T-helper 1 cell treated with Interleukin-12 subunit alpha and Interleukin-12 subunit beta and Interleukin-4 antibody, amounts not matched to agents 30 μg/mL and 1 μg/mL, for 36 hours (primary cell): Measurements from ENCODE around the gene PRPF40A.

Experiments
- H3K27ac Mint-ChIP-seq: one replicate; pipeline ENCODE4 v1.8.0; 2021; ENCODE audit warnings: mild to moderate bottlenecking, mixed read lengths
- H3K27me3 Mint-ChIP-seq: one replicate; pipeline ENCODE4 v1.8.0; 2021; ENCODE audit warnings: low read depth, mixed read lengths
- H3K36me3 Mint-ChIP-seq: one replicate; pipeline ENCODE4 v1.8.0; 2021; ENCODE audit warnings: low read depth, mixed read lengths
- H3K4me1 Mint-ChIP-seq: one replicate; pipeline ENCODE4 v1.8.0; 2021; ENCODE audit warnings: low read depth, mixed read lengths
- H3K4me3 Mint-ChIP-seq: one replicate; pipeline ENCODE4 v1.8.0; 2021; ENCODE audit warnings: mild to moderate bottlenecking, moderate library complexity, mixed read lengths
- H3K9me3 Mint-ChIP-seq: one replicate; pipeline ENCODE4 v1.8.0; 2021; ENCODE audit warnings: mixed read lengths

The PRPF40A gene

GRCh38 chr2:152626911-152627339 is 90.3 kb downstream of the PRPF40A start:
- Mint-ChIP-seq H3K27ac (no peak overlapping the region), H3K27me3 (peaks cover 4% of the 10 kb centered on the region), H3K4me3 (no peak overlapping the region), H3K9me3 (no peaks in the 10 kb centered on the region), H3K4me1 (peaks cover 11% of the 10 kb centered on the region), H3K36me3 (no peaks in the 10 kb centered on the region)

DNA sequence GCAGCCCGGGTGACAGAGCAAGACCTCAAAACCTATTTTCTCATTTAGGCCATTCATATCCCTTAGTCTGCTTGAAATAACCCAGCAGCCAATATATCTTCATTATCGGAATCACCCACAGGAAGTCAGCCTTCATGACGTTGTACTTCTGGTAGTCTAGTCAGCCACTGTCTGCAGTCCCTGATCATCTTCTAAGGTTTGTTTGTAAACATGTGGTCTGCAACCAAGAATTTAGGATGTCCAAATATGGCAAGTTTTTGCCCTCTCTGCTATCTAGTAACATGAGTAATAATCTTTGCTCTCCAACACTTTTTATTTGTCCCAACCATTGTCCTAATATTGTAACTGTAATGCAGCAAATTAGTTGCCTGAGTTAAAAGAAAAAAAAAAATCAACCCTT is 92.5 kb downstream of the PRPF40A start:
- Mint-ChIP-seq H3K4me1 (peaks cover 9% of the 10 kb centered on the region), H3K9me3 (no peaks in the 10 kb centered on the region), H3K27ac (no peak overlapping the region), H3K4me3 (no peak overlapping the region), H3K27me3 (peaks cover 4% of the 10 kb centered on the region), H3K36me3 (no peaks in the 10 kb centered on the region)

DNA sequence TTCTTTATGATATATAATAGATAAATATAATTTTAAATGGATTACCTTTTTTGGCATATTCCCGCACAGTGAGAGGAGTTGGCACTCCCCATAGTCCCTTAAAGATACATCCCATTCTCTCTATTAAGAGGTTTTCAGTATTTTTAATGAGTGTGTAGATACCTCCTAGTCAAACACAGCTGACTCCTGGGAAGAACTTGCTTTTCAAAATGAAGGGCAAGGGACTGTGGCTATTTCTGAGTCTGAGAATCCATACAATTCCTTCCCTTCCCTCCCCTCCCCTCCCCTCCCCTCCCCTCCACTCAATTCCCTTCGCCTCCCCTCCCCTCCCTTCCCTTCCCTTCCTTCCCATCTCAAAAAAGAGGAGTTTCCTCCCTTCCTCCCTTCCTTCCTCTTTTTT is 93.5 kb downstream of the PRPF40A start:
- H3K9me3 Mint-ChIP-seq, result no peaks in the 10 kb centered on the region
- H3K4me3 Mint-ChIP-seq, result no peak overlapping the region
- H3K27ac Mint-ChIP-seq, result no peak overlapping the region
- no peaks in the 10 kb centered on the region for H3K36me3 Mint-ChIP-seq
- H3K4me1 Mint-ChIP-seq, result peaks cover under 1% of the 10 kb centered on the region
- peaks cover 4% of the 10 kb centered on the region for H3K27me3 Mint-ChIP-seq

DNA sequence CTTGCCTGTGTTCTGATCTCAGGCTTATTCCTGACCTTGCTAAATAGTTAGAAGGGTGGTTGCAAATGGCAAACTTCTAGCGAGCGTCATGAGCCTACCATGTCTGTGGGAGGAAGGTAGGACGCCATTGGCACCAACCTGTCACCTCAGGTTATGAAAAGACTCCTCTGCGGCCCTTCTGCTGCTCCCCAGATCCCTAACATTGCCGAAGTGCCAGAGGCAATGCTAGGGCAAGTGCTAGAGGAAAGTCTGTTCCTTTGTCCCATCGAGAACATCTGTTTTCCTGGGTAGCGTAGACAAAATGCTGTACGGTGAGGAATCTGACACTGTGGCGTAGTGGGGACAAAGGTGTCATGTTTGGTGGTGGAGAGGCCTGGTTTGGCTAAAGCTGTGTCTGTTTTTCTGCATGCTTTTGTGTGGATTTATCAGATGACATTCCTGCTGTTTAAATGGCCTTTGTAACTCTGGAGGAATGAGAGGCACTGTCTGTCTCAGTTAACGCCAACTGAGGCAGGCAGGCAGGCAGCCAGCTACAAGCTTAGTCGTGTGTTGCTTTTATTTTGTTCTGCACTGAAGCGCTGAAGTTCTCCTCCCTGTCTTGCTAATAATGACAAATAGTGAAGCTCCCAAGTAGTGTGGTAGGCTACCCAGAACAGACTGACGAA is 94.1 kb downstream of the PRPF40A start:
- H3K27ac Mint-ChIP-seq, result no peak overlapping the region
- H3K36me3 Mint-ChIP-seq, result no peaks in the 10 kb centered on the region
- H3K4me1 Mint-ChIP-seq, result no peaks in the 10 kb centered on the region
- no peaks in the 10 kb centered on the region for H3K9me3 Mint-ChIP-seq
- no peak overlapping the region for H3K4me3 Mint-ChIP-seq
- H3K27me3 Mint-ChIP-seq, result peaks cover 4% of the 10 kb centered on the region

GRCh38 chr2:152622219-152622618 is 95.0 kb downstream of the PRPF40A start:
- Mint-ChIP-seq H3K27ac (no peak overlapping the region), H3K4me1 (no peaks in the 10 kb centered on the region), H3K36me3 (no peaks in the 10 kb centered on the region), H3K9me3 (no peaks in the 10 kb centered on the region), H3K4me3 (no peak overlapping the region), H3K27me3 (no peaks in the 10 kb centered on the region)

DNA sequence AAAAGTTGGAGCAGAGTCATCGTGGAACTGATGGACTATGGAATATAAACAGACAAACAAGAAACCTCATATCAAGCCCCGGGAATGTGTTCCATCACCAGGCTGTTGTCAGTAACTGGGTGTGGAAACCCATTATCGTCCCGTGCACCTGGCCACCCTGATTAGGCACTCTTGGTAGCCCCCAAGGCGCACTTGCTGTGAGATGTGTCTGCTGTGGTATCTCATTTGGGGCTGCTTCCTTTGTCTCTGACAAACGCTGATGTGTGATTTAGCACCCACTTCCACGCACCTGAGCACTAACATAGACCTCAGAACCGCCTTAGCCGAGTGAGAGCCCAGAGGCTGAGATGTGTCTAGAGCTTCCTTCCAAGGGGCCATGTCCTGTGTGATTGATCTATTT is 96.3 kb downstream of the PRPF40A start:
- H3K9me3 Mint-ChIP-seq, result no peaks in the 10 kb centered on the region
- H3K27me3 Mint-ChIP-seq, result no peaks in the 10 kb centered on the region
- H3K36me3 Mint-ChIP-seq, result no peaks in the 10 kb centered on the region
- H3K4me3 Mint-ChIP-seq, result no peak overlapping the region
- no peaks in the 10 kb centered on the region for H3K4me1 Mint-ChIP-seq
- no peak overlapping the region for H3K27ac Mint-ChIP-seq

GRCh38 chr2:152620208-152620607 is 97.1 kb downstream of the PRPF40A start:
- no peaks in the 10 kb centered on the region for H3K27me3 Mint-ChIP-seq
- H3K27ac Mint-ChIP-seq, result no peak overlapping the region
- H3K9me3 Mint-ChIP-seq, result no peaks in the 10 kb centered on the region
- no peaks in the 10 kb centered on the region for H3K36me3 Mint-ChIP-seq
- no peak overlapping the region for H3K4me3 Mint-ChIP-seq
- H3K4me1 Mint-ChIP-seq, result no peaks in the 10 kb centered on the region

DNA sequence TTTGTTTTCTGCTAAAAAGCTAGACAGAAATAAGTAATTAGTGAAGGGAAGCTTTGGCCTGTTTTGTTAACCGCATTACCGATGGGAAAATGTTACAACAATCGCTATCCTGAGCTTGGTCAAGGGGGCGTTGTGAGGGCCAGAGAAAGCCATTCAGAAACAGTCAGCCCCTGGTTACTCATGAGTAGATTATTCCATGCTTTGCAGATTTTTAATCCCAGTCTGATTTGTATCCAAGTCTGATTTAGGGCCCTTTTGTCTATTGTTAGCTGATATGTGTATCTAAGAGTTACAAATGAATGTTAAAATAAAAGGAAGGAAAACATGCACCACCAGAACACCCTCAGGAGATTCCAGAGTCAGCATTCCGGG is 99.1 kb downstream of the PRPF40A start:
- Mint-ChIP-seq H3K36me3 (peaks cover 2% of the 10 kb centered on the region), H3K27me3 (no peaks in the 10 kb centered on the region), H3K9me3 (no peaks in the 10 kb centered on the region), H3K27ac (no peak overlapping the region), H3K4me3 (no peak overlapping the region), H3K4me1 (peaks cover 4% of the 10 kb centered on the region)

DNA sequence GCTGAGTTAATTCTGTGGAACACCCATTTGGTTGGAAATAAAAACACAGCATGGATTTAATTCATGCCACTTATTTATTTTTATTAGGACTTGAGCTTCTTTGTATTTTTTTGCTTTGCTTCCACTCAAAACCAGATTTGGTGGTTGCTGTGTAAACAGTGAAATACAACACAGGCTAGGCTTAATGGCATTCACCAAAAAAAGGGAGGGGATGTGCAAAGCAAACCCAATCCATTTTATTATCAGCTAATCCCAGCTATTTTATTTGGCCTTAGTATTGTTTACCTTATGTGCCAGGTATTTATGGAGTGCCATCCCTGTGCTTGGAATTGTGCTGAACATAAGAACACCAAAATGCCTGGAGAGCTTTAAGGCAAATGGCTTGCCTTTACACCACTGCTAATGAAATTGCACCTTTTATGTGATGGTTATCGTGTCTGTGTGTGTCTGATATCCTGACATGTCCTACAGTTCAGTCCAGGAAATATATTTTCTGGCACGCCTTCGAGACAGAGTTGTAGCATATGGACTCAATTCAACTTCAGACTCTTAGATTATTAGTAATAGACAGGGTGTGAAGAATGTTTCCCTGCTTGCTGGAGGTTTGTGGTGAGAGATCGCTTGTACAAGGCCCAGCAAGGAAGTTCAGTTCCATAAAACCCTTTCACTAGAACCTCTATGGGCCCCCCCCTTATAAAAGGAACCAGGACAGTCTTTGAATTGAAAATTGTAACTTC is 99.6 kb downstream of the PRPF40A start:
- Mint-ChIP-seq H3K36me3 (peaks cover 2% of the 10 kb centered on the region), H3K4me3 (no peak overlapping the region), H3K27ac (no peak overlapping the region), H3K27me3 (no peaks in the 10 kb centered on the region), H3K4me1 (peaks cover 9% of the 10 kb centered on the region), H3K9me3 (no peaks in the 10 kb centered on the region)

DNA sequence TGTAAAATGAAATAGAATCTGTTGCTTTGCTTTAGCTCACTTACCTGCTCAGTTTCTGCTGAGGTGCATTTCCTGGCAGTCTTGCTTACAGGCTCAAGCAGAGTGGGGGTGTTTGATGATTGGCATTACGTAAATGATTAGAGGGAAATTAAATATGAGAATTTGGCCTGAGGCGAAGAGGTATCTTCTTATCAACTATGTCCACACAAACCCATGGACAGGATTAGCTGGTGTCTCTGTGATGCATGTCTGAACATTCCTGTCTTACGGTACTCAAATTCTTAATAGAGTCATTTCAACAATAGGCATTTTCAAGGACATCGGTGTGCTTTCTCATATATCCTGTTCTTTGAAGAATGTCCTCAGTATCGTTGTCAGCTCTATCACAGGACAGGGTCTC is 102.1 kb downstream of the PRPF40A start:
- no peak overlapping the region for H3K4me3 Mint-ChIP-seq
- no peaks in the 10 kb centered on the region for H3K9me3 Mint-ChIP-seq
- no peaks in the 10 kb centered on the region for H3K27me3 Mint-ChIP-seq
- H3K36me3 Mint-ChIP-seq, result peaks cover 2% of the 10 kb centered on the region
- peaks cover 21% of the 10 kb centered on the region for H3K4me1 Mint-ChIP-seq
- no peak overlapping the region for H3K27ac Mint-ChIP-seq

DNA sequence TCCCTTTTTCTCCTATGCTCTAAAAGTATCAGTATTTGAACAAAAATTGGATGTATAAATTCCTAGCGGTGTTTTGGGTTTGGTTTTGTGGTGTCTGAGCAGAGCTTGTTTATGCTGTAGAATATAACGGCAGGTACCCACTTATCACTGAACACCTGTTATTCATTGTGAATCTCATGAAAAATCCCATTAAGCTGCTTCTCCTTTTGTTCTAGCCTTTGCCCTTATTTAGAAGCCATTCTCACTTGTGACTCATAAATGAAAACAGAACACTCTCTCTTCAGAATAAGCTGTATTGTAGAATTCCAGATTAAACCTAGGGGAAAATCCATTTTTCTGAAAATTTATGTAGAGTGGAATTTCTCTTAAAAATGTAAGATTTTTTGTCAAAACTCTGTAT is 104.0 kb downstream of the PRPF40A start:
- Mint-ChIP-seq H3K27me3 (no peaks in the 10 kb centered on the region), H3K36me3 (peaks cover 2% of the 10 kb centered on the region), H3K9me3 (no peaks in the 10 kb centered on the region), H3K27ac (no peak overlapping the region), H3K4me3 (no peak overlapping the region), H3K4me1 (peaks cover 21% of the 10 kb centered on the region)

DNA sequence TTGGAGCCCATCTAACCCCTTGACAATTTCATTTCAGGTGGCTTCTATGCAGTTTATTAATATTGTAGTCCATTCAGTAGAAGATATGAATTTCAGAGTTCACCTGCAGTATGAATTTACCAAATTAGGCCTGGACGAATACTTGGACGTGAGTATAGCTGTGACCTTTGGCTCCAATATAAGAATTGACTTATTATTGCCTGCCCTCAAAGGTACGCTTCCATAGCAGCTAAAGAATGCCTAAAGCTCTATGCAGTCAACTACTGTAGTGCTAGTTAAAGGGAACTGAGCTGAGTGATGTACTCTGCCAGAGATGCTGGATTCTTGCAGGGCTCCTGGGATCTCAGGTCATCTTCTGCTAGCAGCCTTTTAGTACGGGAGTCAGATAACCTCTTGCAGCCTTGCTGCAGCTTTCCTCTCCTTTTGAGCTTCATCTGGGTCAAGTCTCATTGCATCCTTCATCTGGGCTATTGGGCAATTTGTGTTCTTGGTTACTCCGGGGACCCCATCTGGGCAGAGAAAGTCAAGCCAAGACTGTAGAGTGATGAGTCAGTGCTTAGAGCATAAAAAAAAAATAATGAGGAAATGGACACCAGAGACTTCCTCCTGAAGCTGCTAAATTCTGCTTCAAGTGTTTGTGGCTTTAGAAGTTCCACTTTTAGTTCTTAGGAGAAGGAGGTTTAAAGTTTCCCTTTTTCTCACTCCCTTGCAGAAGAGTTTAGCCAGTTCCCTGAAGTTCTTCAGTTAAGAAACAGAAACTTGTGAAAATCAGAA is 105.6 kb downstream of the PRPF40A start:
- H3K9me3 Mint-ChIP-seq, result no peaks in the 10 kb centered on the region
- no peaks in the 10 kb centered on the region for H3K27me3 Mint-ChIP-seq
- H3K27ac Mint-ChIP-seq, result peak overlapping the region; percentile 31
- H3K4me3 Mint-ChIP-seq, result peak overlapping the region; percentile 23
- peaks cover 21% of the 10 kb centered on the region for H3K4me1 Mint-ChIP-seq
- H3K36me3 Mint-ChIP-seq, result peaks cover 2% of the 10 kb centered on the region

- H3K27ac Mint-ChIP-seq, result no peak overlapping the region
- peaks cover 20% of the 10 kb centered on the region for H3K4me1 Mint-ChIP-seq
- H3K36me3 Mint-ChIP-seq, result peaks cover under 1% of the 10 kb centered on the region
- H3K27me3 Mint-ChIP-seq, result no peaks in the 10 kb centered on the region
- H3K9me3 Mint-ChIP-seq, result no peaks in the 10 kb centered on the region
- no peak overlapping the region for H3K4me3 Mint-ChIP-seq
These were observed 107.6 kb downstream of the PRPF40A start for GRCh38 chr2:152609699-152610098.

DNA sequence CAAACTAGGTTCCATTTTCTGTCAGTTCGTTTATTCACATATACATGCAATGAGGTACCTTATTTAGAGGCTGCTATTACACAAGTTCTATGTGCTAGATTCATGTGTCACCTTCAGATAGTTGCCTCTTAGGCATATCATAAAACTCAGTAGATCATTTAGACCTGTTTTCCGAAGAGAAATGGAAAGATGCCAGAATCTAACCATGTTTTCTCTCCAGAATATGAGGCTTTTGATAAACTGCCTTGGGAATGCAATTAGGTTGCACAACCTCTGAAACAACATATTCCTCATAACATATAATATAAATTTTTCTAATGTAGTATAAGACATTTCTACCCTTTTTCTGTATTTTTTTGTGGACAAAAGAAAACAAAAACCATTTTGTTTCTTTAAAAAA is 108.1 kb downstream of the PRPF40A start:
- Mint-ChIP-seq H3K4me3 (no peak overlapping the region), H3K9me3 (no peaks in the 10 kb centered on the region), H3K27me3 (no peaks in the 10 kb centered on the region), H3K4me1 (peaks cover 19% of the 10 kb centered on the region), H3K27ac (no peak overlapping the region), H3K36me3 (no peaks in the 10 kb centered on the region)

DNA sequence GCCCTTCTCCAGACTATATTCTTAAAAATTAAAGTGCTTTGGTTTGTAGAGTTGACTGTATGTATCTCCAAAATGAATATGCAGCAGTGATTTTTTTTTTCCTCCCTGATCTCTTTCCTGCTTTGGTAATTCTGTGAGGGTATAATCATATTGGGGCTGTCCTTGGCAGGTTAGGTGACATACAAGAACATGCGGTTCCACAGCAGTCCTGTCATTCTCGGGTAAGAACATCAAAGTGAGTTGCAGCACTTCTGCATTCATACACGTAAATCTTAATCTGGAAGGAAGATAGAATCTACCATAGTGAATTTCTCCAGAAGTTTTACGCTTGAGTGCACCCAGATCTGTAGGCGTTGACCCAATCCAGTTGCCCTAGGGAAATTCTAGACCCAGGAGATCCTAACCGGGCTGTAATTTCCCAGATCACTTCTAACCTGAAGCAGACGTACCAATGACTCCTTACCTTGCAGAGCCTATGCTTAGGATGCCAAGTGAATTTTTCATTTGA is 109.4 kb downstream of the PRPF40A start:
- peaks cover 15% of the 10 kb centered on the region for H3K4me1 Mint-ChIP-seq
- H3K9me3 Mint-ChIP-seq, result no peaks in the 10 kb centered on the region
- H3K27me3 Mint-ChIP-seq, result no peaks in the 10 kb centered on the region
- H3K4me3 Mint-ChIP-seq, result no peak overlapping the region
- H3K27ac Mint-ChIP-seq, result no peak overlapping the region
- H3K36me3 Mint-ChIP-seq, result no peaks in the 10 kb centered on the region
